8988T (cell line): ENCODE data around the gene MIA3.
A peak's percentile ranks its signal among the peaks of the same experiment; 100 is the strongest.
"Not testable (repeated sequence)": the region's sequence is repeated elsewhere in the genome, so short reads cannot be mapped to it uniquely, and the experiment has no call there.

Experiments
- DNase-seq: peaks from one replicate; pipeline ENCODE4 v3.0.0; 2011

The MIA3 gene

GRCh38 chr1:222665964-222666363 is 48.1 kb downstream of the MIA3 start:
- DNase-seq, result no peak

- not testable (repeated sequence) for DNase-seq
These were observed 50.3 kb downstream of the MIA3 start for GRCh38 chr1:222668184-222668583.

- not testable (repeated sequence) for DNase-seq
These were observed 51.2 kb downstream of the MIA3 start for GRCh38 chr1:222669107-222669506.

- no peak for DNase-seq
These were observed 52.2 kb downstream of the MIA3 start for GRCh38 chr1:222670110-222670509.

GRCh38 chr1:222680080-222680479 is 62.2 kb downstream of the MIA3 start:
- DNase-seq, result no peak

GRCh38 chr1:222691016-222691415 is 73.1 kb downstream of the MIA3 start:
- DNase-seq, result no peak

- DNase-seq, result no peak
These were observed 77.0 kb downstream of the MIA3 start for GRCh38 chr1:222694927-222695326.

GRCh38 chr1:222696741-222697140 is 78.8 kb downstream of the MIA3 start:
- DNase-seq, result no peak

GRCh38 chr1:222697203-222697602 is 79.3 kb downstream of the MIA3 start:
- DNase-seq, result no peak

- no peak for DNase-seq
These were observed 79.9 kb downstream of the MIA3 start for GRCh38 chr1:222697826-222698225.

GRCh38 chr1:222702210-222702609 is 84.3 kb downstream of the MIA3 start:
- no peak for DNase-seq

- DNase-seq, result no peak
These were observed 86.4 kb downstream of the MIA3 start for GRCh38 chr1:222704260-222704659.

- no peak for DNase-seq
These were observed 88.9 kb downstream of the MIA3 start for GRCh38 chr1:222706815-222707214.

- no peak for DNase-seq
These were observed 91.8 kb downstream of the MIA3 start for GRCh38 chr1:222709700-222710153.

GRCh38 chr1:222711319-222712252 is 93.7 kb downstream of the MIA3 start:
- peak; percentile 46 for DNase-seq

- peak; percentile 70 for DNase-seq
These were observed 94.6 kb downstream of the MIA3 start, which contains the start of the genes AIDA and BROX for GRCh38 chr1:222712253-222713090. Gene AIDA, minus strand, starts transcription at chr1:222712491. Its CDS starts 174 bp downstream, at chr1:222712317. Gene BROX, plus strand, starts transcription at chr1:222712564. Its CDS starts 3,136 bp downstream, at chr1:222715700.

- peak; percentile 69 for DNase-seq
These were observed 95.4 kb downstream of the MIA3 start for GRCh38 chr1:222713091-222713961.

GRCh38 chr1:222716393-222716792 is 98.5 kb downstream of the MIA3 start:
- no peak for DNase-seq
